ENCODE data around the gene SERTAD3.
"Not testable (repeated sequence)": the region's sequence is repeated elsewhere in the genome, so short reads cannot be mapped to it uniquely, and the experiment has no call there.

SERTAD3 gene

GRCh38 chr19:40457953-40458596, 13.9 kb upstream of the SERTAD3 start:
- no peak for DNase-seq (ENCODE audit: low spot score)

DNA sequence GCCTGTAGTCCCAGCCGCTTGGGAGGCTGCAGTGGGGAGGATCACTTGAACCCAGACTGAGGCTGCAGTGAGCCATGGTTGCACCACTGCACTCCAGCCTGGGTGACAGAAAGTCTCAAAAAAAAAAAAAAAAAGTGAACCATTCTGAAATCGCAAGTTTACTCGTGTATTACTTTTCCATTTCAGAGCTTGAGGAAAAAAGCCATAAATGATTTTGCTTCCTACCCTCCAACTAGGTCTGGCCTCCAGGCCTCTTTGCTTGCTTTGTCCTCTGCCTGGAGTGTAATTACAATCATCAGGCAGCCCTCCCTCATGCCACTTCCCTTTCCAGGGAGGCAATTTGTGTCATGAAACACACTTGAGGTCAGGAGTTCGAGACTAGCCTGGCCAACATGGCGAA, 12.9 kb upstream of the SERTAD3 start:
- no peak for DNase-seq (ENCODE audit: low spot score)

GRCh38 chr19:40453943-40454342, 9.8 kb upstream of the SERTAD3 start:
- DNase-seq (ENCODE audit: low spot score): not testable (repeated sequence)

- DNase-seq (ENCODE audit: low spot score): no peak
Observed at GRCh38 chr19:40453151-40453735, 9.1 kb upstream of the SERTAD3 start.

DNA sequence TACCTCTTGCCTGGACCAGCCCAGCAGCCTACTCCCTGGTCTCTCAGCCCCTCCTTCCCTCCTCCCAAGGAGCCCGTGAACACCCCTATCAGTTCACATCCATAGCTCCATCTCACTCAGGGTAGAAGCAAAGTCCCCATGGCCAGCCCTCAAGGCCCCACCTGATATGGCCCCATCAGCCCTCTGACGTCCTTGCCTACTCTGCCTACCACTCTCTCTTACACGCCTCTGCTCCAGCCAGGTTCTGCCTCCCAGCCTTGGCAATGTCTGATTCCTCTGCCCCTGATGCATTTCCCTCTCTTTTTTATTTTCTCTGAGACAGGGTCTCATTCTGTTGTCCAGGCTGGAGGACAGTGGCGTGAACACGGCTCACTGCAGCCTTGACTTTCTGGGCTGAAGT, 7.9 kb upstream of the SERTAD3 start:
- DNase-seq (ENCODE audit: low spot score): no peak

- DNase-seq (ENCODE audit: low spot score): no peak
Observed at GRCh38 chr19:40450664-40451063, 6.5 kb upstream of the SERTAD3 start.

- no peak for DNase-seq (ENCODE audit: low spot score)
Observed at GRCh38 chr19:40449506-40449905, 5.4 kb upstream of the SERTAD3 start.

DNA sequence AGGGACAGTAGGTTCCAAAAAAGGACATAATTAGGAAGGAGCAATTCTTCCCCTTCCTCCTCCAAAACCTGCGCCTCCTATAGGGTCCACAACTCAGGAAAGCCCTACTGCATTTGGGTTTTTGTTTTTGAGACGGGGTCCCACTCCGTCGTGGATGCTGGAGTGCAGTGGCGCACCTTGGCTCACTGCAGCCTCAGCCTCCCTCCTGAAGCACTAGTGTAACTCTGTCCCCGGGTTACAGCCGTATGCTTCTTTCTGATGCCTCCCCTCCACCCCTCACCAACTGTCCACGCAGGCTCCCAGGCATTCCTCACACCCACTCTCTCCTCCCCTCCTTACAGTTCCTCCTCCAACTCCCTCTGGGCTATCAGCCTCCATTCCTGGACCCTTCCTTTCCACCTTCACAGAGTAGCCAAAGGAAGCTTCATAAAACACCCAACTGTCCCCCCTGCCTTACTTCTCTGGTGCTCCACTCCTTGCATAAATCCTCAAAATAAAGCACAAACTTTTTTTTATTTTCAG, 2.2 kb upstream of the SERTAD3 start:
- DNase-seq (ENCODE audit: low spot score): no peak

GRCh38 chr19:40445780-40446262, 1.7 kb upstream of the SERTAD3 start:
- no peak for DNase-seq (ENCODE audit: low spot score)

DNA sequence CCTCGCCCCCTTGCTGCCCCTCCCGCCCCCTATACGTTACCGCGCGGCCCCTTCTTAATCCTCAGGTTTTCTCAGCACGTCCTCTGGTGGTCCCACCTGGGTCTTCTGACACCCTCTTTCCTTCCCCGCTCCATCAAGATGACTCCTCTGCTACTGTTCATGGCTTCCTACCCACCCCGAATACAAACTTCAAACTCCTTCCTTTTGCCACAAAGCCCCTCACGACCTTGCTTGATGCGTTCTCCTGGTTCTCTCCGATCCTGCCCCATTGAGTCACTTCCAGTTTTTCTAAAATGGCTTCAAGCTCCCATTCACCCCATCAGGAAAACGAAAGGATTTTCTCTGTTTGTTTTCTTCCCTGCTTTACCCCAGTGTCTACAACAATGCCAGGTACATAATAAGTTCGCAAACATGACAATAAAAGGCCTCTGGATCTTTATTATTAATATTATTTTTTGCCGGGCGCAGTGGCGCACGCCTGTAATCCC, 734 bp upstream of the SERTAD3 start:
- DNase-seq (ENCODE audit: low spot score): no peak

DNA sequence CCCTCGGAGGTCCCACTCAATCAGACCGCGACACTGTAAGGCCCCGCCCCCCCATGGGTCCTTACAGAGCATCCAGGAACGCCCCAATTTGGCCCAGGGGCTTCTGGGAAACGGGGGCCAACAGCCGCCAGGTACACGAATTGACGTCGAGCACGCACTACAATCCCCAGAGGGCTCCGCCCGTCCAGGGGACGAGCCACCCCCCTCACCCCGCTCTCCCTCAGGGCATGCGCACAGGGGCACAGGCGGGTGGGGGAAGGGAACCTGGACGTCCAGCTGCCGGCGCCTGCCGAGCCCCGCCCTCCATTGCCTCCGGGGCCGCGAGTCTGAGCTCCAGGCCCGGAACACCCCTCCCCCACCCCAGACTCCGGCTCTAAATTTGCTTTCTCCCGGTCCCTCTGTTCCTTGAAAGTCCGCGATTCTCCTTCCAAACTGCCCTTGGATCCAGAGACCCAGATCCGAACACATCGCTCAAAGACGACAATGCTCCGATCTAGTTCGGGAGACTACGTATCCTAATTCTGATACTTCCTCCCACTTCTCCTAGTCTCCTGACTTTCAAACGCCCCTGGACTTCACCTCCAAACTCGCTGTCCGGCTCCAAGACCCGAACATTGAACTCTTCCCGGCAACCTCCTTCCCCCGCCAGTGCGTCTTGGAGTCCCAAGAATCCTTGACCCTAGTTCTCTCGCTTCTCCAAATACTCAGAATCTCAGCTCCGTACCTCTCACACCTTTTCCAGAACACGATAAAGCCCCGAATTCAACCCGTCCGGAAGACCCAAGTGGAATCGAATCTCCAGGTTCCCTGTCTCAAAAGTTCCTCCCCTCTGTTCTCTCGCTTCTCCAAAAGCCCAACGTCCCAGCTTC, 770 bp downstream of the SERTAD3 start:
- DNase-seq (ENCODE audit: low spot score): peak; percentile 99

DNA sequence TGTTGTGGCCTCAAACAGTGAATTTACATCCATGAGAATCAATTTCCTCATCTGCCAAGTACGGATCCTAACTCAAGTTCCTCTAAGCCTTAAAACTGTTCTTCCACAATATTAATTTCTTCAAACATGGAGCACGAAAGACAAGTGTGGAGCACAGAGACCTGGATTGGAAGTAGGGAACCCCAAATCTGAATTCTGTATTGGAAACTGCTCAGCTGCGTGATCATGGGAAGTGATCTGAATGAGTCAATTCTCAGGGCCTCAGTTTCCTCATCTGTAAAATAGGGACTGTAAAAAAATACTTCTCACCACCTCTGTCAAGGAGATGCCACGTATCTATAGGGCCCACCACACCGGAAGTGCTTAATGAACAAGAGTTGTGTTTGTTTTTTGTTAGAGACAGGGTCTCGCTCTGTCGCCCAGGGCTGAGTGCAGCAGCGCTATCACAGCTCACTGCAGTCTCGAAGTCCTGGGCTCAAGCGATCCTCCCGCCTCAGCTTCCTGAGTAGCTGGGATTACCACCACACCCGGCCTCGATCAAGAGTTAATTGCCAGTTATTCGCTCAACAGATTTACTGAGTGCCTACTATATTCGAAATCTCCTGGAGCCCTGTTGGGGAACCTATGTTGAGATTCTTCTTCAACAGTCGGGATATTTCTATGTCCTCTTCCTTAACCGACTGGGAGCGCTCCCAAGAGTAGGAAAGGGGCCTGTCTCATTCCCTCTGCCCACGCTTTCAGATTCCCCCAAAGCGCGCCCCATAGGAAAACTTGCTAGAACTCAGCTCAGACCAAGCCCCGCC, 1.6 kb downstream of the SERTAD3 start:
- no peak for DNase-seq (ENCODE audit: low spot score)

- no peak for DNase-seq (ENCODE audit: low spot score)
Observed at GRCh38 chr19:40441719-40442253, 2.3 kb downstream of the SERTAD3 start.

- no peak for DNase-seq (ENCODE audit: low spot score)
Observed at GRCh38 chr19:40438284-40438683, 5.9 kb downstream of the SERTAD3 start.

DNA sequence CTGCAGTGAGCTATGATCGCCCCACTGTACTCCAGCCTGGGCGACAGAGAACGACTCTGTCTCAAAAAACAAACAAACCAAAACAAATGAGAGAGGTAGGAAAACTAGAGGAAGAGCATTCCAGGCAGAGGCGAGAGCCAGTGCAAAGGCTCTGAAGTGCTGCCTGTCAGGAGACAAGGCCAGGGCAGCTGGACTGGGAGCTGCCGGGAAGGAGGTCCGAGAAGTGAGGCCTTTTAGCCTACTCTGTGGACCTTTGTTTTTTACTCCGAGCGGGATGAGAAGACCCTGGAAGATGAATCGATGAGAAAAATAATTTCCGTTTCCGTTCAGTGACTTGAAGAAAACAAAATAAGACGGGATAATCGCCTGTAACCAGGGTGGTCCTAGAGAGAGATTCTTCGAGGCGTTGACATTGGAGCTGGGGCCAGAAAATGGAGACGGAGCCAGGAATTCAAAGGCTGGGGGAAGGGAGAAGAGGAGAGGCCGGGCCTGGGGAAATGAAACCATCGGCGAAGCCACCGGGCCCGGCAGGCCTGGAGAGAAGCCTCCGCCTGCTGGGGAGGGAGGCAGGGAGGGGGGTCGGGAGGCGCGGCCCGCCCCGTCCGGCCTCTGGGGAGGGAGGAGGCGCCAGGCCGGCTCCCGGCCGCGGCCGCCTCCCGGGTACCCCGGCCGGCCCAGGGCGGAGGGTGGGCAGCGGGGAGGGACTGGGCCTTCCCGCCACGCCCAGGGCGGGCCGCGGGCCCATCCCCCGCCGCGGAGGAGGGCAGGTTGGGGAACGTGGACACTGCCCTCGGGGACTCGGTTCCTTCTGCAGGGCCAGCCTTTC, 10.5 kb downstream of the SERTAD3 start:
- DNase-seq (ENCODE audit: low spot score): peak; percentile 81

DNA sequence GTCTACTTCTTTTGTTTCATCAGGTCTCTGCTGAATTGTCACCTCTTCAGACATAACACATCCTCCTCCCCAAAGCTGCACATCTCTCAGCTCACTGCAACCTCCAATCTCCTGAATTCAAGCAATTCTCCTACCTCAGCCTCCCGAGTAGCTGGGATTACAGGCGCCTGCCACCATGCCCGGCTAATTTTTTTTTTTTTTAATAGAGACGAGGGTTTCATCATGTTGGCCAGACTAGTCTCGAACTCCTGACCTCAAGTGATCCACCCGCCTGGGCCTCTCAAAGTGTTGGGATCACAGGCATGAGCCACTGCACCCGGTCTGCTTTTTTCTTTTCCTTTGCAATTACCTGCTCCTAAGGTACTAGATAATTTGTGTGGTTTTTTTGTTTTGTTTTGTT, 11.4 kb downstream of the SERTAD3 start:
- DNase-seq (ENCODE audit: low spot score): not testable (repeated sequence)

- DNase-seq (ENCODE audit: low spot score): no peak
Observed at GRCh38 chr19:40431698-40432097, 12.4 kb downstream of the SERTAD3 start.

GRCh38 chr19:40430242-40430641, 13.9 kb downstream of the SERTAD3 start:
- DNase-seq (ENCODE audit: low spot score): not testable (repeated sequence)

GRCh38 chr19:40428197-40428596, 15.9 kb downstream of the SERTAD3 start:
- not testable (repeated sequence) for DNase-seq (ENCODE audit: low spot score)

Data from cerebellar cortex (tissue), 1 donor.